ENCODE results near the gene PAK5.

PAK5 gene

GRCh38 chr20:9490631-9491030 lies 348.2 kb downstream of the PAK5 start:
- no peak for DNase-seq

- no peak for DNase-seq
These were observed 348.7 kb downstream of the PAK5 start for GRCh38 chr20:9490161-9490560.

GRCh38 chr20:9488063-9488462 lies 350.8 kb downstream of the PAK5 start:
- DNase-seq: no peak
